Erythroblast (primary cell): Measurements from ENCODE around the gene LARGE1.

Experiments used
- GATA1 ChIP-seq: IDR thresholded peaks from 2 replicates; pipeline ENCODE4 v1.6.1; 2011; ENCODE audit warnings: low read depth, mild to moderate bottlenecking, control low read depth, low read length, moderate library complexity
- POLR2A ChIP-seq: IDR thresholded peaks from 2 replicates; pipeline ENCODE4 v1.6.1; 2011; ENCODE audit warnings: mild to moderate bottlenecking, low read length

DNA sequence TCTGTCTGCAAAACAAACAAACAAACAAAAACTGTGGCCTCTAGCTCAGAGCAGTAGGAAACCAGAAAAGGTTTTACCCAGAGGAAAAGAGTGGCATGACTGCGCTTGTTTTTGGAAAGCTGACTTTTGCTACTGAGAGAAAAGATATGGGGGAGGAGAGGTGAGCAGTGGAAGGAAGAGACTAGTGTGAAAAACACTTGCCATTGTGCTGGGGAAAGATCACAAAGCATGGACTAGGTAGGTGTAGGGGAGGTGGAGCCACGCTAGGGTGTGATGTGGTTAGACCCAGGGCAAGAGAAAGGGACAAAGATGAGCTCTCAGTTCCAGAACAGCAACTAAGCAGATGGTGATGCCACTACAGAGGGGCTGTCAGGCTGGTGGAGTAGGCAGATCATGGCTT is 319.2 kb downstream of the LARGE1 start:
- TF ChIP-seq POLR2A (no peak), GATA1 (no peak)
